ENCODE data around the gene DBNDD2.

DBNDD2 gene, protein sequence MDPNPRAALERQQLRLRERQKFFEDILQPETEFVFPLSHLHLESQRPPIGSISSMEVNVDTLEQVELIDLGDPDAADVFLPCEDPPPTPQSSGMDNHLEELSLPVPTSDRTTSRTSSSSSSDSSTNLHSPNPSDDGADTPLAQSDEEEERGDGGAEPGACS

DNA sequence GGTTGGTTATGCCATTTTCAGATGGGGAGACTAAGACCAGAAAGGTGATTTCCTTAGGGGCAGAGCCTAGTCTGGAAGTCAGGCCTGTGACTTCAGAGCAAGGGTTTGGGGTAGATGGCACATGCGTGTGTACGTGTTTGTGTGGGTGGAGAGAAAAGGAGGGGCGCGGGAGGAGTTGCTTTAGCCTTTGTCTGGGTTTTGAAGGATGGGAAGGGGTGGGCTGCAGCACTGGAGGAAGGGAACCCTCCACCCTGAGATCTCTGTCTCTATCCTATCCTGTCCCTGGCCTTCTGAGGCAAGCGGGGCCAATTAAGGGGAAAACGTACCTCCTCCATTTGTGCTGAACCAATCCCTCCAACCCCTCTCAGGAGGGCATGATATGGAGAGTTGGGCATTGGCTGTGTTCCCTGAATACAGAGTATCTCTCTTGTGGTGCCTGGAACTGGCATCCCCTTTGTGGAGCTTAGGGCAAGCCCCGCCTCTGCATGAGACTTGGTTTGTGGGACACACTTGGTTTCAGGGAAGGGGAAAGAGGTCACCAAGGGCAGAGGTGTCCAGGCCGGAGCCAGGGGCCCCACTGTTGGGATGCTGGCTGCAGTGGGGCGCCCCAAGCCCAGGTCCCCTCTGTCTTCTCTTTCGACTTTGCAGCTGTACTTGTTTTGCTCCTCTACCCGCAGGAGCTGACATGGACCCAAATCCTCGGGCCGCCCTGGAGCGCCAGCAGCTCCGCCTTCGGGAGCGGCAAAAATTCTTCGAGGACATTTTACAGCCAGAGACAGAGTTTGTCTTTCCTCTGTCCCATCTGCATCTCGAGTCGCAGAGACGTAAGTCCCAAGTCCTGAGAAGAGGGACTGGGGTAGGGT, at the start of gene DBNDD2:
Gene DBNDD2, plus strand, starts transcription at position 507 of the 863 bp plus-strand sequence. Its CDS starts 179 bp downstream, at position 686.
- DNase-seq (ENCODE audit: insufficient read length, low spot score) (no peak), FAIRE-seq (no peak)

DNA sequence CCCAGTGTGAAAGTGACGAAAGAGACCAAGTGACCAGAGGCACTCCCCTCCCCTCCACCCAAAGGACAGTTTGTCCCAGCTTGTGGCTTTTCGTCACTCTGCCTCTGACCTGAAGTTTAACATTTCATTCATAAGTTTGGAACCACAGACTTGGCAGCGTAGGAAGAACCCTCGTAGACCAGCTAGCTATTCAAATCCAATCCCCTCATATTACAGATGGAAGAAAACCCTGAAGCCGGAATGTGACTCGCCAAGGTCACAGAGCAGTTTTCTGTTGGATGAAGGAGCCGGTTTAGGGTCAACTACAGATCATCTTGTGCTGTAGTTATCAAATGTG, 49.1 kb upstream of the DBNDD2 start:
- DNase-seq (ENCODE audit: insufficient read length, low spot score) = no peak
- FAIRE-seq = peak; percentile 42

DNA sequence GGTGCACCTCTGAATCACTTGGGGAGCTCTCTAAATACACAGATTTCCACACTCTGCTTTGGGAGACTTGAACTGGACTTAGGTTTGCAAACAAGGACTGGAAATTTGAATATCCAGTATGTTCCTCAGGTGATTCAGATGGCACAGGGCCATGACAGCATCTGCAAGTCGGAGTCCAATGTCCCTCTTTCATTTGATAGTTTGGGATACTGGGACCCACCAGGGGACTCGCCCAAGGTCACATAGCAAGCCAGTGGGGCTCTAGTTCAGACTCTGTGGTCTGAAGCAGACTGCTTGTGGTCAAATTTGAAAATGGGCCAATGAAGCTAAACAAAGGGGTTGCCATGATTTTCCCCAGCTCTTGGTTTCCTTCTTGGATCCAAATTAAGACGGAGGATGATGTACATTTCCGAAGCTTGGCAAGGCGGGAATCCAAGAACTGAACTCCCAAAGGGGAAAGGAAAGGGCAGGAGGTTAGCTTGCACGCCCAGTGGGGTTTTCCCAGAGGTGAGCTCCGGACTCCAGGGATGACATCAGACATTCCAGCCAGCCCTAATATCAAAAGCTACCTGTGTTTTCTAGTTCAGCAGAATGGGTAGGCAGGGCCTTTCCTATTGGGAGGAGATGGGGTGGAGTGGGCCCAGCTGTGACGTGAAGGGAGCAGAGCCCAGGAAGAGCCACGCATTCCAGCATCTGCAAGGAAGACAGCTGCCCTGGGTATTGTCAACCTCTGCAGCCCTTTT, 48.5 kb upstream of the DBNDD2 start:
- FAIRE-seq (peak; percentile 42), DNase-seq (ENCODE audit: insufficient read length, low spot score) (no peak)

DNA sequence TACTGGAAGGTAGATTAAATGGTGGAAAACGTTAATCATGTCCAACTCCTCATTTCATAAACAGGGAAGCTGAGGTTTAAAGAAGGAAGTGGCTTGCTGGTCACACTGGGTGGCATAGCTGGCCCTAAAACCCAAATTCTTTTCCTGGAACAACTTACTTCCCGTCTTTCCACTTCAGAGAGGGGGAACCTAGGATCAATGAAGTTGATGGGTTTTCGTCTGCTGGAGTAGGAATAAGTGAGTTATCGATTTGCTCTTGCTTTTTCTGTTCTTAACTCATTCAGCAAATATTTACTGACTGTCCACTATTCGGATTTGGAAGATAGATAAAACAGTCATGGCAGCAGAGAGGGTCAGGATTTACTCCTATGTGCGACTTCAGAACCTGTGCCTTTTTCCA, 46.3 kb upstream of the DBNDD2 start:
- no peak for DNase-seq (ENCODE audit: insufficient read length, low spot score)

DNA sequence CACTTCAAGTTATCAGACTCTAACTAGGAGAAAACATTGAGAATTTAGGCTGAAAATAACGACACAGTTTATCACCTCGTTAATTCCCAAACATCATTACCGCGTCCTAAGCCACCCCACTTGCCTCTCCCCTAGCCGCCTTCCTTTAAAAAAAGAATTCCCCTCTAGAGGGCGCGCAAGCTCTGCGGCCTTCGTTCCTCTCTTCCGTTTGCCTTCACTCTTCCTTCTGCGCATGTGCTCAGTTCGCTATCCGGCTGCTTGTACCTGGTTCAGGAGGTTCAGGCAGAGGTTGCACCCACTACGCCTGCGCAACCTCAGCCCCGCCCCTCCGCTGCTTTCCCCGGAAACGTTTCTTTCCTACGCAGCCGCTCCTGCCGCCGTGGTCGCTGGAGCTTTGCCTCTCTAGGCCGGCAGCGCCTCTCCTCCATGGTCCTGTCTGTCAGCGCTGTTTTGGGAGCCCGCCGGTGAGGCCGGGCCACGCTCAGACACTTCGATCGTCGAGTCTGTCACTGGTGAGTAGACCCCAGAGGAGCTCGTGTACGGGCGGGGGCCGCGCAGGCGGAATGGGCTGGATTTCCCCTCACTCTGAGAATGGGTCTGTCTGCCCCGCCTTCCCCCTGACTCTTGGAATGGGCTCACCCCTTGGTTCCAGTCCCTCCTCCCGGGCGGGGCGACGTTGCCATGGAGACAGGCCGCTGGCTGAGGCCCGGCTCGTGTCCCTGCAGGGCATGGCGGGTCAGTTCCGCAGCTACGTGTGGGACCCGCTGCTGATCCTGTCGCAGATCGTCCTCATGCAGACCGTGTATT, 45.1 kb upstream of the DBNDD2 start, which contains the start of gene SYS1:
Gene SYS1, plus strand, starts transcription at position 353 of the 807 bp plus-strand sequence. Its CDS starts 376 bp downstream, at position 729.
- DNase-seq (ENCODE audit: insufficient read length, low spot score) = peak; percentile 100
- peak; percentile 99 for FAIRE-seq

More for the DNA sequence above, 46.3 kb upstream of the DBNDD2 start:
- no peak for FAIRE-seq

DNA sequence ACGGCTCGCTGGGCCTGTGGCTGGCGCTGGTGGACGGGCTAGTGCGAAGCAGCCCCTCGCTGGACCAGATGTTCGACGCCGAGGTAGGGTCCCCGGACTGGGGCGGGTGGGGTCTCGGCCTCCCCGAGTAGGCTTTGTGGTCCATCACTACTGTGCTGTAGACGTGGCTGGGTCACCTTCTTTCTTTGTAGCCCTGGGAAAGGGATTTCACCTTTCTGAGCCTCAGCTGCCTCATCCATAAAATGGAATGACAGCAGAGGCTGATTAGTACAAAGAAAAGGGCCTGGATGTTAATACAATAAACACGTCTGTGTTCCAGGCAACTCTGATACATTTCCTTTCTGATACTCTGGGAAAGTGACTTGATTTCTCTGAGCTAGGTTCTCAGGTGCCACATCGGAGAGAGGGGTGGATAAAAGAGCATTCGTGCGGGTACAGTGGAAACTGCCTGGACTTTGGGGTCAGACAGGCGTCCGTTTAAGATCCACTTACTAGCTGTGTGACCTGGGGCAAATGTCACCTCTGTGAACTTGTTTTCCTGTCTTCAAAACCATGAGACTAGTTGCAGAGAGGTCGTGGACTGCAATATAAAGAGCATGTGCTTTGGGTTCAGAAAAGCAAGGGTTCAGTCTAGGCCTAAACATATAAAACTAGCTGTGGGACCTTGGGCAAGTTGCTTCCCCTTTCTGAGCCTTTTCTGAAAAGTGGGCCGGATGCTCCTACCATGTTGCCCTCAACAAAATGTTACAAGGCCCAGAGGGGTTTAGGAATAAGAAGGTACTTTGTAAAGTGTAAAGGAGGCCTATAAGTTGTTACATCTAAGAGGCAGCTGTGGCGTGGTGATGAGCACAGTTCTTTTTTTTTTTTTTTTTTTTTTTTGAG, 44.2 kb upstream of the DBNDD2 start:
- no peak for DNase-seq (ENCODE audit: insufficient read length, low spot score)
- no peak for FAIRE-seq

DNA sequence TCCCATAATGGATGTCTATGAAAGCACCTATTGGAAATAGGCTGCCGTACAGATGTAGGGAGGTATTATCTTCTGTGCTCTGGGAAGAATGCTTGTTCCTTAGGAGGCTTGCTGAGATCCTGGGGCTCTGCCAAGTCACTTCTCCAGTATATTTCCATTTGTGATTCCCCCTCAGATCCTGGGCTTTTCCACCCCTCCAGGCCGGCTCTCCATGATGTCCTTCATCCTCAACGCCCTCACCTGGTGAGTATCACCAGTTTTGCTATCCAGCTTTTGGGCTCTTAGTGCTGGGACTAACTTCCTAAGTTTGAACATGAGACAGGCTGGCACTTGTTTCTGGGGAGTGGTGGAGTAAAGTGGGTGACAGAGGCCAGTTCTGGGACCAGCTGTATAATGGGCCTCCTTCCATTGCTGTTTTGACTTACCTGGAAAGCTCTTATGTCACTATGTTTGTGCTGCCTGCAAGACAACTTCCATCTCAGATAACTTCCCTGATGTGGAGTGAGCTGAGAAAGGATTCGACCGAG, 42.6 kb upstream of the DBNDD2 start:
- DNase-seq (ENCODE audit: insufficient read length, low spot score) (no peak), FAIRE-seq (no peak)

DNA sequence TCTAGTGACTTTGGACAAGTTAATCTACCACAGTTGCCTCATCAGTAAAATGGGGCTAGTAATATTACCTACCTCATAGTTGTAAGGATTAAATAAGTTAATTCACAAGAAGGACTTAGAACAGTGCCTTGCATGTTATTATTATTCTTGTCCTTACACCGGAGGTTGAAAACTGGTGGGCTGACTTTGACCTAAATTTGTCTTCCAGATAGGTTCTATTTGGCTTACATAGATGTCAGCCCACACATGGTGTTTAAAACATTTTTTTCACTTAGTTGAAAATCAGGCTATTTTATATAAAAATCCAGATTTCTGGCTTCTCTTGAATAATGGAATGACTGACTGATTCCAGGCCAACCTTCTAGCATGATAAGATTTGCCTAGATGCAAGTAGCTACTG, 41.9 kb upstream of the DBNDD2 start:
- DNase-seq (ENCODE audit: insufficient read length, low spot score) (no peak), FAIRE-seq (no peak)

DNA sequence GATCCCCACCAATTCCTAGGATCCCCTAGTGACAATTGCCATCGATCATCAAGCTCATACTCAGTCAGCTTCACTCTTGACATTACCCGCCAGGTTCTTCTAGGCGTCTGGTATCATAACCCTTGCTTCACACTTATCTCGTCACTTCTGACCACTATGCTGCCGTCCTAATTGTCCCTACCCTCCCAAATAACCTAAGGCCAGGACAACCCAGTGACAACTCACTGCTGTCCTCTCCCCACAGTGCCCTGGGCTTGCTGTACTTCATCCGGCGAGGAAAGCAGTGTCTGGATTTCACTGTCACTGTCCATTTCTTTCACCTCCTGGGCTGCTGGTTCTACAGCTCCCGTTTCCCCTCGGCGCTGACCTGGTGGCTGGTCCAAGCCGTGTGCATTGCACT, 41.5 kb upstream of the DBNDD2 start:
- DNase-seq (ENCODE audit: insufficient read length, low spot score) = no peak
- FAIRE-seq = peak; percentile 46

DNA sequence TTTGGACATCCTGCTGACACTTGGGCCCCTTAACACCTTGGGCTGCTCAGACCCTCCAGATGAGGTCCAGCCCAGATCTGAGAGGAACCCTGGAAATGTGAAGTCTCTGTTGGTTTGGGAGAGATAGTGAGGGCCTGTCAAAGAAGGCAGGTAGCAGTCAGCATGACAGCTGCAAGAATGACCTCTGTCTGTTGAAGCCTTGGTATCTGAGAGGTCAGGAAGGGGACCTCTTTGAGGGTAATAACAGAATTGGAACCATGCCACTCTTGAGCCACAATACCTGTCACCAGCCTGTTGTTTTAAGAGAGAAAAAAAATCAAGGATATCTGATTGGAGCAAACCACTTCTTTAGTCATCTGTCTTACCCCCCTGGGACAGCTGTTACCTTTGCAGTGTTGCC, 41.0 kb upstream of the DBNDD2 start:
- DNase-seq (ENCODE audit: insufficient read length, low spot score) = no peak
- FAIRE-seq = no peak

DNA sequence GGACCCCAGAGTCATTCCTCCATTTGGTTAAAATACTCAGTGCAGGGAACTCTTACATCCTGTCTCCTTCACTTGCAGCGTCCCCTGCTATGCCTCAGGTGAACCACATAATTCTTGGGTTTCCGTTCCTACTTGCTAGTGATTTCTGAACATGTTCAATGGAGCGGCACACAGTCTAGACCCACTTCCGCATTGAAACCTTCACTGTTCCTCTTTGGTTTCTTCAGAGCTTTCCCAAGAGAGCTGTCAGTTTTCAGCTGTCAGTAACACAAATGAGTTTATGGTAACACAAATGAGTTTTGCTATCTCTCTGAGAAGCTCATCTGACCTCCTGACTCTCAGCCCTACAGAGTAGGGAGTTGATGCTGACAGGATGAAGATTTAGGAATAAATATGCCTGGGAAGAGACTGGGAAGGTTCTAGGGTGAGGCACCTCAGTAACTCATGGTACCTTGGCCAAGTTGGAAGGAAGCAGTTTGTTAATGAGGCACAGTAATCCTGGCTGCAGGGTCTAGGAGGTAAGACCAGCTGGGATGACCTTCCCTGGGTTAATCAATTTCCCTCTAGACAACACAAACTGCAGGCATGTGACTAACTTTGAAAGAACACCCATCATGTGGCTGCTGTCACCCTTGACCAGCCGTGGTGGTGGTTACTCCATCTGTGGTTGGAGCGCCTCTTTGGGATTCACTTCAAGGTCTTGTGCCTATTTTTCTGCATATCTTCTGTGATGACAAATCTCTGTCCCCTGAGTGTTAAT, 39.7 kb upstream of the DBNDD2 start:
- DNase-seq (ENCODE audit: insufficient read length, low spot score) = no peak
- peak; percentile 16 for FAIRE-seq

DNA sequence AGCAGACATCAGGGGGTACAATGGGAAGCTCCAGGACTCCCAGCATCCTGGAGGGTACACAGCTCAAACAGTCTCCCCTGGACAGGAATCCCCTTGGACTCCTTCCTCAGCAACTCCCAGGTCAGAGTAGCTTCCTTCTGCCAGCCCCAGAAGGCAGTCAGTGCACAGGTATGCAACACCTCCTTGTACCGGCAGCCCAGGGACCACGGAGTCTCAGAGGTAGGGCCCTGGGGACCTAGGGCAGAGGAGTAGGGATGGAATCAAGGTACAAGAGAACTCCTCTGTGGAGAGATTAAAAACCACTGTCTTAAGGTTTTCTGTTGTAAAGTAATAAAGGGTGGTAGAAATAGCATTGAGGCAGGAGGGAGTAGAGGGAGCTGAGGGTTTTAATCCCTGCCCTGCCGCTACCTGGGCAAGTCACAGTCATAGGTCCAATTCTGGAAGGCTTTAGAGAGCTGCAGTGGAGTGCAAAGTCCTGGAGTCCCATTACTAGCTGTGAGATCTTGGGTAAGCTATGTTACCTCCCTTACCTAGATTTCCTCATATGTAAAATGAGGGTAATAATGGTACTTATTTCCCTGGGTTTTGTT, 37.4 kb upstream of the DBNDD2 start:
- DNase-seq (ENCODE audit: insufficient read length, low spot score) (no peak), FAIRE-seq (peak; percentile 16)

DNA sequence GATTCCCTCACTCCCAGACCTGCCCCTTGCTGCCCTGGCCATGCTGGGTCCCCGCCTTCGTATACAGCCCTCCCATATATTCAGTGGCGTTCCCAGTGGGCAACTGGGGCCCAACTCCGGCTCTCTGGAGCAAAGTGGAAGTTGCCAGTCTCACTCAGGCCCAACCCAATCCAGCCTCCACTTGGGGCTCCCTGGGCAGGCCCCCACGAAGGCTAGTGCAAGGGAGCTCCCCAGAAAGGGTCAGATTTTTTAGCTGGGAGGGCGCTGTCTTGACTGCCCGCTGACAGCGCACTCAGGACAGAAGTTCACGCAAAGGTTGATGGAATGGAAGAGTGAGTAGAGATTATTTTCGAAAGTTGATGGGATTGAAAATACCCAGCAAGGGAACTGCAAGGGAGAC, 35.8 kb upstream of the DBNDD2 start:
- DNase-seq (ENCODE audit: insufficient read length, low spot score) (no peak), FAIRE-seq (peak; percentile 28)

DNA sequence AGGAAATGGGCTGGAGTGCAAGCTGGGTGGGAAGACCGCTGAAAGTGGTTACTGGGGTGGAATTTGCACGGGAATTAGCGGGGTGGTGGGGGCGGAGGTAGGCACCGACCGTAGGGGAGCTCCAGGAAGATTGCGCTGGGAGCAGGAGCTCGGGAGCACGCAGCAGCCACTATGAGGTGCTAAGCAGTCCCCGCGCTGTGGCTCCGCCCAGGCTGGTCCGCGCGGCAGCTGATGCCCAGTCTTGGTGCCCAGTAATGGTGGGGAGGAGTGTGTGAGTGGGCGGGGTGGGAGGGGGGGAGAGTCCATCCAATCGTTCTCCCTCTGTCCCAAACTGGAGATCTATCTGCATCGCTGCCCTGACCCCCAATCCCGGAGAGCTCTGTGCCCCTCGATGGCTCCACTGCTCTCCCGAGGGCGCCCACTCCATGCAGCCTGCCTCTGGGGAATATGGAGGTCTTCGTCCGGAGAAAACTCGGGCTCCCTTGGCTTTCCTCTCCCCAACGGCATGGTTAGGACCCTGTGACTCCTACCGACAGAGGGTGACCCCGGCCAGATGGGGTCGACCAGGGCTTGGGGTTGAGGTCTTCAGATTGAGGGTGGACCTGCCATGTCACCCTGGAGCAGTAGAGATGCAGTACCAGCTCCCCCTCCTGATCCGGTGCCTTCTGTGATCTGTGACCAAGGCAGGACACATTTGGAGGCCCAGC, 35.3 kb upstream of the DBNDD2 start:
- FAIRE-seq = peak; percentile 83

DNA sequence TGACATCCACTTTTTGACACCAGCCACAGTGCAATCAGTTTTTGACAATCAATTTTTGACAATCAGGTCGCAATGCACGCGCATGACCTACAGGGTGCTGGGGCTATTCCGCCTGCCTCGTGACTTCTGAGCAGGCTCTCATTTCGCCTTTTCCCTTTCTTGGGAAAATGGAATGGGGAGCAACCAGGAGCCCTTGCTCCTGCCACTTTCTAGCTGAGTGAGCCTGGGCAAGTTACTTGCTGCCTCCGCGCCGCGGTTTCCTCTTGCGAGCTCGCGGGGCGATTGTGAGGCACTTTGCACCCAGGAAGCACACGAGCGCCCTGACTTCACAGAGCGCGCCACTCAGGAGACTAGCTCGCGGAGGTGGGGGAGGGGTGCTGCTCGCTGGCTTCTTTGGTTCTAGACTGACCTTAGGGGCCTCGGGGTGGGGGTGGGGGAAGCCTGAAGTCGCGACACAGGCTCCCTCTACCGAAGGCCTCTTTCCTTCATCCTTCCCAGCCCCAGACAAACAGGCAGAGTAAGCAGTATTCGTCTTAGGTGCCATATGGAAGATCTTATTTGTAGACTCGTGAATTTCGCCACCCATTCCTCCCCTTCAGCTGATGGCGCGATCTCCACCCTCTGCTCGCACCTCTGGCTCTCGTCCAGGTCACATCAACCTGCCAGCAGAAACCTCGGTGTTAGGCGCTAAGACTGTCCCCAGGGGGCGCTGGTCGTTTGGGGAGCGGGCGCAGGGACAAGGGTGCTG, 34.6 kb upstream of the DBNDD2 start:
- FAIRE-seq = peak; percentile 96
- peak; percentile 89 for DNase-seq (ENCODE audit: insufficient read length, low spot score)

More for the DNA sequence above, 35.3 kb upstream of the DBNDD2 start:
- no peak for DNase-seq (ENCODE audit: insufficient read length, low spot score)

DNA sequence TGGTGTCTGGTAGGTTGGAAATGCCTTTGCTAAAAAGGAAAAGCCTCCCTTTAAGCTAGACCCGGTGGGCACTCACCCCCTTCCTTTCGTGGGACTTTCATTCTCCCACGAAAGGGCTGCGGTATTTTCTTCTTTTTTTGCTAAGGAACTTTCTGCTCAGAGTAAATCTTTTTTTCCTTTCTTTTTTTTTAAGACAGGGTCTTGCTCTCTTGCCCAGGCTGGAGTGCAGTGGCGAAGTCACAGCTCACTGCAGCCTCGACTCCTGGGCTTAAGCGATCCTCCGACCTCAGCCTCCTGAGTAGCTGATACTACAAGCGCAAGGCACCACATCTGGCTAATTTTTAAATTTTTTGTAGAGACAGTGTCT, 34.0 kb upstream of the DBNDD2 start:
- no peak for DNase-seq (ENCODE audit: insufficient read length, low spot score)
- no peak for FAIRE-seq

DNA sequence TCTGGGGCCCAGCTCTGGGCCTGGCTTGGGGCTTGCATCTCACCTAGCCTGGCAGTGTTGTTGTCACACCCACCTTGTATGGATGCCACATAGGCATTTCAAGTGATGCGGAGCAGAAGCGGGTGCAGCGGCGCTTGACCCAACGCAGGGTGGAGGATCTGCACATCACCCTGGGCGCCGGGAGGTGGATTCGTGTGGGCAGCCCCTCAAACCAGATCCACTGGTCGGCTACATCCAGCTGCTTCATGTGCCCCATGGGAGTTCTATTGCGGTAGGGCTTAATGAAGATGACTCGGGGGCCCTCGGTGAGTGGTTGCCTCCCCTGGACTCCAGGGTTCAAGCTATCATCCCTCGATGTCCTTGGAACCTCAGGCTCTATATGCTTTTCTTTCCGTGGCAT, 33.1 kb upstream of the DBNDD2 start:
- no peak for FAIRE-seq
- no peak for DNase-seq (ENCODE audit: insufficient read length, low spot score)
